Effector memory CD4-positive, alpha-beta T cell (primary cell): ENCODE results near the gene PPP1R13B.

Source experiments
- DNase-seq, 3 donors: peaks; one replicate each; pipeline ENCODE4 v3.0.0-alpha.2; 2020
- H3K27ac ChIP-seq: 2 replicates; pipeline ENCODE4 v1.7.0; 2013; ENCODE audit warnings: mild to moderate bottlenecking, low read length, moderate library complexity; ENCODE audit not compliant: insufficient read depth, poor library complexity, severe bottlenecking
- H3K27me3 ChIP-seq: replicated peaks from 2 replicates; pipeline ENCODE4 v1.7.0; 2013; ENCODE audit warnings: mild to moderate bottlenecking, low read length; ENCODE audit not compliant: insufficient read depth, control insufficient read depth, poor library complexity, severe bottlenecking
- H3K36me3 ChIP-seq: 2 replicates; pipeline ENCODE4 v1.7.0; 2013; ENCODE audit warnings: mild to moderate bottlenecking, low read length, moderate library complexity; ENCODE audit not compliant: control insufficient read depth, insufficient read depth
- H3K4me1 ChIP-seq: 2 replicates; pipeline ENCODE4 v1.7.0; 2013; ENCODE audit warnings: low read length, mild to moderate bottlenecking; ENCODE audit not compliant: control insufficient read depth, insufficient read depth, poor library complexity, severe bottlenecking
- H3K4me3 ChIP-seq: 2 replicates; pipeline ENCODE4 v1.7.0; 2013; ENCODE audit warnings: low read length, low read depth, mild to moderate bottlenecking; ENCODE audit not compliant: insufficient read depth, poor library complexity, severe bottlenecking
- H3K9me3 ChIP-seq: 2 replicates; pipeline ENCODE4 v1.7.0; 2013; ENCODE audit warnings: mild to moderate bottlenecking, low read length, moderate library complexity; ENCODE audit not compliant: control insufficient read depth

Gene PPP1R13B

GRCh38 chr14:103739466-103739792 is 107.9 kb downstream of the PPP1R13B start:
- Histone ChIP-seq H3K4me1 (no peaks in the 10 kb centered on the region), H3K4me3 (no peak overlapping the region), H3K36me3 (peaks cover 44% of the 10 kb centered on the region), H3K27me3 (no peaks in the 10 kb centered on the region), H3K27ac (no peak overlapping the region), H3K9me3 (no peaks in the 10 kb centered on the region)
- no peak for DNase-seq

DNA sequence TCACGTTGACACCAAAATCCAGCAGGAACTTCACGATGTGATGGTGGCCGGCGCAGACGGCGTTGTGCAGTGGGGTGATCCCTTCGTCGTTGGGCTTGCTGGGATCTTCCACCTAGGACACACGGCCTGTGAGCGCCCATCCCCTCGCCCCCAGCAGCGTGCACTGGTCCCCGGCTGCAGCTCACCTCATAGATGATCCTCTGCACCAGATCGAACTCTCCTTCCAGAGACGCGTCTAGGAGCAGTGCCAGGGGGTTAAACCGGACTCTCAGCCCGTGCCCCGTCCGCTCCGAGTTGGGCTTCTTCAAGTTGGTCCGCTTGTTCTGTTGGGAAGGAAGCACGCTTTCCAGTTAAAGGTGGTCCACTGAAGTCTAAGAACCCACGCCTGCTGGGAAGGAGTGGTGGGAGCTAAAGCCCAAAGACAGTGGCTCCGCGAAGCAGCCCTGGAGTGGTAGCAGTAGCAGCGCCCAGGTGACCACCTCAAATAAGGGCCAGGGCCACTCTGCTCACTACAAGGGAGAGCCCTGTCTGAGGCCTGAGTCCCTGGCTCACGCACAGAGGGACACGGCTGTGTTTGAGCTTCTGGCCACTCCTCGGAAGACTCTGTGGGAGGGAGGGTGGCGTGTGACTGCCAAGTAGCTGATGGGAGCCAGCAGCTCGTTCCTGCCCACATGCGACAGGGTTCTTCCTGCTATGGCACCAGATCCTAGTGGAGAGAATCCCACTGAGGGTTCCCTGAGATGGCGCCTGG is 108.5 kb downstream of the PPP1R13B start:
- H3K36me3 ChIP-seq, result peaks cover 44% of the 10 kb centered on the region
- no peak overlapping the region for H3K4me3 ChIP-seq
- no peaks in the 10 kb centered on the region for H3K4me1 ChIP-seq
- no peak overlapping the region for H3K27ac ChIP-seq
- H3K9me3 ChIP-seq, result no peaks in the 10 kb centered on the region
- H3K27me3 ChIP-seq, result no peaks in the 10 kb centered on the region
- no peak for DNase-seq

GRCh38 chr14:103738166-103738565 is 109.2 kb downstream of the PPP1R13B start:
- Histone ChIP-seq H3K4me1 (no peaks in the 10 kb centered on the region), H3K9me3 (no peaks in the 10 kb centered on the region), H3K27ac (no peak overlapping the region), H3K4me3 (no peak overlapping the region), H3K36me3 (peaks cover 47% of the 10 kb centered on the region), H3K27me3 (no peaks in the 10 kb centered on the region)
- DNase-seq, result no peak

- H3K27me3 ChIP-seq, result no peaks in the 10 kb centered on the region
- no peaks in the 10 kb centered on the region for H3K9me3 ChIP-seq
- no peak overlapping the region for H3K4me3 ChIP-seq
- no peak for DNase-seq
- H3K27ac ChIP-seq, result no peak overlapping the region
- H3K36me3 ChIP-seq, result peaks cover 47% of the 10 kb centered on the region
- H3K4me1 ChIP-seq, result no peaks in the 10 kb centered on the region
Measured at GRCh38 chr14:103737432-103738045, 109.8 kb downstream of the PPP1R13B start.

DNA sequence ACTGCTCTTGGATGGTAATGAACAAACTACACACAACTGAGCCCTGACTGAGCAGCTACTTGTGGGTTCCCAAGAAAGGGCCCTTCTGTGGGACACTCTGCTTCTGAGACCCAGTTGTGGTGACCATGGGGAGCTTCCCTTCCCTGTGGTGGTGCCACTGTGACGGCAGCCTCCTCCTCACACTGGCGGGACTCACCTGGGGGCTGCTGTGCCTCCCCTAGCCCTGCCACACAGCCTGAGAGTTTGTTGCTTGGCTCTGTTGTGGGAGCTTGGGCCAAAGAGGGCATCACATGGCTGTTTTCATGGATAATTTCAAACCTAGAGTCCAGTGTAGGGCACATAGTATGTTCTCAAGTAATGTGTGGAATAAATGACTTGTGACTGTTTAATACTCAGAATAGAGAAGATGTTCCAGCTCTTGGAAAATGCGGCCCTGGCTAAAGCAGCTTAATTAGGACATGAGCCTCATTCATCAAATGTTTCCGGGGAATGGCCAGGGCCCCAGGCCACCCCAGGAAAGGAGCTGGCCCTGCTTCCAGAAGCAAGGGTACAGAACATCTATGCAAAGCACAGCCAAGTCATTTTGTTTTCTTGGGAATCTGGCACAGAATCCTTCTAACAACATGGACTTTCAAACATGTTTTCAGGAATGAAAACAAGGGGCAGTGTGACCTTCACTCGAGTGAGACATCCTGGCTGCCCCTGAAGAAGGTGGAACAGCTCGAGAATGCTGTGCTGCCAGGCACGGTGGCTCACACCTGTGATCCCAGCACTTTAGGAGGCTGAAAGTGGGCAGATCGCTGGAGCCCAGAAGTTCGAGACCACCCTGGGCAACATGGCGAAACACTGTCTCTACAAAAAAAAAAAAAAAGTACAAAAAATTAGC is 110.6 kb downstream of the PPP1R13B start:
- DNase-seq, result no peak
- Histone ChIP-seq H3K9me3 (no peaks in the 10 kb centered on the region), H3K4me1 (no peaks in the 10 kb centered on the region), H3K27me3 (no peaks in the 10 kb centered on the region), H3K36me3 (peaks cover 45% of the 10 kb centered on the region), H3K4me3 (no peak overlapping the region), H3K27ac (no peak overlapping the region)

DNA sequence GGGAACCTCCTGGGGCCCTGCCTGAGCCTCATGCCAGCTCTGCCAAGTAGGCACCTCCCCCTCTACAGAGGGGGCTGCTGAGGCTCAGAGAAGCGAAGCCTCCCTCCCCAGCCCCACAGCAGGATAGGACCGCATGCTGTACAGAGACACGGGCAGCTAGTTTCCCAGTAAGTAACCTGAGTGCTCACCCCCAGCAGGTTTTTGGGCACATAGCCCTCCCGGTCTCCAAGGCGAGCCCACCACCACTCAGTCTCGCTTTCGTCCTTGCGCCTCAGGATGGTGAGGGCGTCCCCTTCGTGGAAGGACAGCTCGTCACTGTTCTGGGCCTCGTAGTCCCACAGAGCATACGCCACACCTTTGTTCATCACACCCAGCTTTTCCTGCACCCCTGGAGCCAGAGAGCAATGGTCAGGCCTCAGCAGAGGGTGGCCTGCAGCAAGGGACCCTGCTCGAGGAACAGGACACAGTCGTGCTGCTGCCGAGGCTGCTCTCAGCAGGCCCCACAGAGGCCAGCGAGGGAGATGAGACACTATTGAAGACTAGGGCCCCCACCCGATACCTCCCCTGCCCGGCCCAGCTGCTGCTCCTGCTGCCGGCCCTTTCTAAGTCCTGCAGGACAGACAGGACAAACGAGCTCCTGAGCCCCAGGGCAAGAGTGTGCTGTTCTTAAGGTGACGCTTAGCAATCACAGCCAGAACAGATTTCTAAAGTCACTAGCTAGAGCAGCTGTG is 111.4 kb downstream of the PPP1R13B start:
- H3K4me1 ChIP-seq, result no peaks in the 10 kb centered on the region
- no peak overlapping the region for H3K4me3 ChIP-seq
- peaks cover 37% of the 10 kb centered on the region for H3K36me3 ChIP-seq
- no peak for DNase-seq
- no peaks in the 10 kb centered on the region for H3K27me3 ChIP-seq
- no peaks in the 10 kb centered on the region for H3K9me3 ChIP-seq
- no peak overlapping the region for H3K27ac ChIP-seq

GRCh38 chr14:103735439-103735814 is 111.9 kb downstream of the PPP1R13B start:
- Histone ChIP-seq H3K4me3 (no peak overlapping the region), H3K4me1 (no peaks in the 10 kb centered on the region), H3K27me3 (no peaks in the 10 kb centered on the region), H3K36me3 (peaks cover 34% of the 10 kb centered on the region), H3K9me3 (no peaks in the 10 kb centered on the region), H3K27ac (no peak overlapping the region)
- no peak for DNase-seq

- DNase-seq, result no peak
- Histone ChIP-seq H3K27ac (no peak overlapping the region), H3K36me3 (peaks cover 30% of the 10 kb centered on the region), H3K4me1 (no peaks in the 10 kb centered on the region), H3K4me3 (no peak overlapping the region), H3K27me3 (no peaks in the 10 kb centered on the region), H3K9me3 (no peaks in the 10 kb centered on the region)
Measured at GRCh38 chr14:103735022-103735421, 112.4 kb downstream of the PPP1R13B start.

DNA sequence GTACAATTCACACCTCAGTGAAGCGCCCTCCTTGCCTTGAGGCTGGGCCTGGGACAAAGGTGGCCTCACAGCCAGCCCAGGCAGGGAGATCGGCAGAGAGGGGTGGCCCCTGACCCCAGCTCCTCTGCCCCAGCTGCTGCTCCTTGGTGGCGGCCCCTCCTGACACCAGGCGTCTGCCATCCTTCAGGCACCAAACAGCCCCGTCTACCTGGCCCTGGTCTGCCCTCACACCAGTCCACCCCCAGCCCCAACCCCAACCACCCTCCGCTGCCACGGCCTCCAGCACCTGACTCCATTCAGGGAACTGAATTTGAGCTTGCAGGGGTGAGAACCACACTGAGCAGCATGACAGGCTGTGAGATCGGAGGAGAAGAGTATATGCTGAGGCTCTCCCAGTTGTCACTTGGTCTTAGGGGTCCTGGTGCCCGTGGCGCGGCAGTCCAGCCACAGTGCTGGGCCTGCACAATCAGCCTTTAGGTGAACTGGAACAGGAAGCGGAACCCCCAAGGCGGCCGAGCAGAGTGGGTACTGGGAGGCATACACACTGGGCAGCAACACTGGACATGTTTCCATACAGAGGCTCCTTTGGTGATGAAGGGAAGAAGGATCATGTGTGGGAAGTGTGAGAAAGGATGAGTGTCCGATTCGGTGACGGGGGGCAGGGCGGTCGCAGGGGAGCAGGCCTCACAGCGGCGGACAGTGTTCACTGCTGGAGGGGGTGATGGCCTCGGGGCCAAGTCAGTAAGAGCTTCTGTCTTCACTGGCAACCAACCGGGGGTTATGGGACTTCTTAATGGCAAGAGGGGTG is 113.1 kb downstream of the PPP1R13B start:
- H3K36me3 ChIP-seq, result peaks cover 25% of the 10 kb centered on the region
- H3K9me3 ChIP-seq, result no peaks in the 10 kb centered on the region
- H3K27me3 ChIP-seq, result no peaks in the 10 kb centered on the region
- no peak overlapping the region for H3K4me3 ChIP-seq
- H3K4me1 ChIP-seq, result no peaks in the 10 kb centered on the region
- H3K27ac ChIP-seq, result no peak overlapping the region
- no peak for DNase-seq
